Type B pancreatic cell (in vitro differentiated cells): ENCODE measurements around the gene VPS52. TPM values are rescaled to one million over a fixed set of nuclear protein-coding genes. Genes with fewer than 3 reads are reported as not detected.

Experiments
- DNase-seq: peaks from one replicate; pipeline ENCODE4 v3.0.0; 2021; ENCODE audit warnings: mixed read lengths; ENCODE audit not compliant: unreplicated experiment; ENCODE audit errors: extremely low spot score
- H3K27ac Mint-ChIP-seq: 2 replicates; pipeline ENCODE4 v1.8.0; 2021; ENCODE audit warnings: mild to moderate bottlenecking, mixed read lengths
- H3K27me3 Mint-ChIP-seq: 2 replicates; pipeline ENCODE4 v1.8.0; 2021; ENCODE audit warnings: mixed read lengths
- H3K36me3 Mint-ChIP-seq: 2 replicates; pipeline ENCODE4 v1.8.0; 2021; ENCODE audit warnings: mixed read lengths
- H3K4me1 Mint-ChIP-seq: one replicate; pipeline ENCODE4 v1.8.0; 2021; ENCODE audit warnings: mixed read lengths; ENCODE audit not compliant: unreplicated experiment
- H3K4me3 Mint-ChIP-seq: 2 replicates; pipeline ENCODE4 v1.8.0; 2021; ENCODE audit warnings: mild to moderate bottlenecking, mixed read lengths
- H3K9me3 Mint-ChIP-seq: 2 replicates; pipeline ENCODE4 v1.8.0; 2021; ENCODE audit warnings: mixed read lengths
- CTCF ChIP-seq: fragments of 200-600 bp; sonication (generic); conservative IDR thresholded peaks from 2 replicates; pipeline ENCODE4 v1.5.0; 2021; ENCODE audit warnings: antibody characterized with exemption, mild to moderate bottlenecking
- total RNA-seq: library from RNA; stranded (reverse); gene quantifications from 2 replicates; pipeline ENCODE4 v1.2.1, GENCODE V29; 2021; ENCODE audit warnings: low replicate concordance

VPS52 gene
- total RNA-seq, 1 donor from 2014 or later: 62.4 TPM

GRCh38 chr6:33259032-33259431, 12.6 kb downstream of the VPS52 start:
- no peak for TF ChIP-seq CTCF
- Mint-ChIP-seq H3K4me3 (no peak overlapping the region), H3K36me3 (peaks cover 18% of the 10 kb centered on the region), H3K4me1 (no peaks in the 10 kb centered on the region), H3K9me3 (no peaks in the 10 kb centered on the region), H3K27me3 (no peaks in the 10 kb centered on the region), H3K27ac (no peak overlapping the region)
- DNase-seq: no peak

- Mint-ChIP-seq H3K4me3 (no peak overlapping the region), H3K27ac (no peak overlapping the region), H3K27me3 (no peaks in the 10 kb centered on the region), H3K36me3 (peaks cover 19% of the 10 kb centered on the region), H3K4me1 (peaks cover 21% of the 10 kb centered on the region), H3K9me3 (no peaks in the 10 kb centered on the region)
- no peak for TF ChIP-seq CTCF
- DNase-seq: no peak
Measured at GRCh38 chr6:33254591-33254990, 17.1 kb downstream of the VPS52 start.

DNA sequence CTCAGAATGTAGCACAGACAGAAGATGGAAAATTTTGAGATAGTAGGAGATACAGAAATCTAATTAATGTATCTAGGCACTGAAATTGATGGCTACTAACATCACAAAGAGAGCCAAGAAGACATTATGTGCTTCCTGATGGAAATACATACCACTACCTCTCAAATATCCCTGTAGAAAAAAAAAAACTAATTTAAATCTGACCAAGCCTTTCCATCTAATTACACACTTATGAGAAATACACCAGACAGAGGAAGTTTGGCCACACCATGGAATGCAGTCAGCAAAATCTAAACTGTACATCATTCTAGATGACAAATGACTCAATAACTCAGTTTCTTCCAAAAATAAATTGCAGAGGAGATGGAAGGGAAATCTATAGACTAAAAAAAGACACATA, 18.9 kb downstream of the VPS52 start:
- H3K4me1 Mint-ChIP-seq: peaks cover 28% of the 10 kb centered on the region
- peaks cover 19% of the 10 kb centered on the region for H3K36me3 Mint-ChIP-seq
- no peak for TF ChIP-seq CTCF
- no peak overlapping the region for H3K4me3 Mint-ChIP-seq
- H3K27me3 Mint-ChIP-seq: no peaks in the 10 kb centered on the region
- H3K27ac Mint-ChIP-seq: no peak overlapping the region
- DNase-seq: no peak
- no peaks in the 10 kb centered on the region for H3K9me3 Mint-ChIP-seq

DNA sequence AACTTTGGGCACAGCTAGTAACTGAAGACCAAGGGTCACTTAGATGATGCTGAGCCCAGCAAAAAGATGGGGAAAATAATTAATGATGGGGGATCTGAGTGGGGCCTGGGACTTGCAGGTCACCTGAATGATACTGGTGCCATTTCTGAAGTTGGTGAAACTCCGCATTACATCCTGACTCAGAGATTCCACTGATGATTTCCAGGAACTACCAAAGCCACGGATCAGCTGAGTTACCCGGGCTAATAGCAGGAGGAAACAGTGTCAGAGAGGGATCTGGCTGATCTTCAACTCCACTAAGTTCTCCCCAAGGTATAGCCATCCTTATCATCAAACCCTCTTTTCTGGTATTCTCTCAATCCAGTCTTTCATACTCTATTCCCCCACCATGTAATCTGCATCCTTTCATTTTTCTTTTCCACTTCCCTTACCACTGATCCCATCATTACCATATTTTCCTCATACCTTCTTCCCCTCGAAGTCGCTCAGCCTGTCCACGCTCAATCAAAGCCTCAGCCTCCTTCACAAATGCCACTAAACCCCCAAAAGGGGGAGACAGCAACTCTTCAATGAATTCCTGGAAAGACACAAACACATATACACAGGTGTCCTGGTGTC, 20.2 kb downstream of the VPS52 start:
- Mint-ChIP-seq H3K9me3 (no peaks in the 10 kb centered on the region), H3K27ac (peak overlapping the region; percentile 71), H3K27me3 (peaks cover 2% of the 10 kb centered on the region), H3K36me3 (peaks cover 19% of the 10 kb centered on the region), H3K4me1 (peaks cover 28% of the 10 kb centered on the region), H3K4me3 (peak overlapping the region; percentile 67)
- TF ChIP-seq CTCF: no peak
- no peak for DNase-seq

DNA sequence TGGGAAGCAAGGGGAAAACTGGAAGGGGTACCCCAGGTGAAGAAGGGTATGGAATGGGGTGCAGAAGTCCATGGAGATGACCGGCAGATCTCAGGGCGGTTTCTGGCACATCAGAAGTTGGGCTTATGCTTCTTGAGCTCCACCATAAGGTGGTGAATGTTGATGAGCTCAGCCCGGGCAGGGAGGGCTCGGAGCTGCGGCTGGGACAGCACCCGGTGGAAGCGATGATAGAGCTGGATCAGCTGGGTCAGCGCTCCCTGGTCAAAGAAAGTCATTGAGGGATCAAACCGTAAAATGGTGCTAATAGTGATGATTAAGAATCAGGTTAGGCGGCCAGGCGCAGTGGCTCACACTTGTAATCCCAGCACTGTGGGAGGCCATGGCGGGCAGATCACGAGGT, 20.9 kb downstream of the VPS52 start:
- Mint-ChIP-seq H3K27me3 (peaks cover 8% of the 10 kb centered on the region), H3K4me1 (peaks cover 28% of the 10 kb centered on the region), H3K27ac (peak overlapping the region; percentile 96), H3K9me3 (no peaks in the 10 kb centered on the region), H3K36me3 (peaks cover 16% of the 10 kb centered on the region), H3K4me3 (no peak overlapping the region)
- TF ChIP-seq CTCF: no peak
- no peak for DNase-seq
